Uterus (tissue), 4 donors: ENCODE results near the gene S100A13. TPM values are rescaled to one million over a fixed set of nuclear protein-coding genes. Genes with fewer than 3 reads are reported as not detected.
A peak's percentile ranks its signal among the peaks of the same experiment; 100 is the strongest.

Experiments used
- DNase-seq, 2 donors: peaks; one replicate each; pipeline ENCODE4 v3.0.0-alpha.2; 2019 to 2020
- H3K27ac ChIP-seq, 2 donors: fragments of 200-600 bp; sonication (generic); 1 replicate in 1 of 2; 2 replicates in 1 of 2; pipeline ENCODE4 v1.5.1; 2016 to 2018
- H3K27me3 ChIP-seq, 2 donors: fragments of 200-600 bp; sonication (generic); one replicate each; pipeline ENCODE4 v1.5.1; 2018 to 2019; ENCODE audit warnings: control low read depth in 1 of 2
- H3K36me3 ChIP-seq, 2 donors: fragments of 200-600 bp; sonication (generic); one replicate each; pipeline ENCODE4 v1.5.1; 2019; ENCODE audit warnings: control low read depth in 1 of 2
- H3K4me1 ChIP-seq, 2 donors: fragments of 200-600 bp; sonication (generic); one replicate each; pipeline ENCODE4 v1.5.1; 2018 to 2019; ENCODE audit warnings: control low read depth in 1 of 2
- H3K4me3 ChIP-seq, 2 donors: fragments of 200-600 bp; sonication (generic); 1 replicate in 1 of 2; 2 replicates in 1 of 2; pipeline ENCODE4 v1.5.1; 2018 to 2019; ENCODE audit warnings: mild to moderate bottlenecking in 1 of 2
- H3K9me3 ChIP-seq, 2 donors: fragments of 200-600 bp; sonication (generic); one replicate each; pipeline ENCODE4 v1.5.1; 2019; ENCODE audit warnings: control low read depth in 1 of 2
- CTCF ChIP-seq, 4 experiments: fragments of 200-600 bp in 2 of 4; fragments of 450-650 bp in 2 of 4; sonication (generic) in 2 of 4; IDR thresholded peaks; one replicate each; pipeline ENCODE4 v1.5.1; 2016 to 2019; ENCODE audit warnings: antibody characterized with exemption in 4 of 4, mild to moderate bottlenecking in 2 of 4, moderate library complexity in 1 of 4
- POLR2A ChIP-seq, 2 donors: fragments of 450-650 bp; IDR thresholded peaks; one replicate each; pipeline ENCODE4 v1.6.1; 2016; ENCODE audit warnings: antibody characterized with exemption in 2 of 2, mild to moderate bottlenecking in 1 of 2, moderate library complexity in 1 of 2
- intact Hi-C: fragments of 100-400 bp; cut with DNase I; formaldehyde crosslinking; loops from one replicate; pipeline ENCODE4 v1.15.1; 2023; ENCODE audit warnings: low total_unique reads
- total RNA-seq, 4 donors: library from RNA; depleted of rRNA in 3 of 4; stranded (reverse); fragments of >200 nt in 3 of 4; gene quantifications; one replicate each; pipeline versions ENCODE4 v1.1.0 to v1.2.4, GENCODE V29; 2014 to 2023
- donor health status: DM: yes; HTN: yes; CAD: no.

S100A13 gene
- total RNA-seq, 4 donors from 2014 or later = 25.9 to 269 (median 126) TPM

- H3K4me1 ChIP-seq = peaks cover 7 to 8% of the 10 kb centered on the region in 2 donors
- peak overlapping the region; percentile 90 to 94 for H3K27ac ChIP-seq
- peak overlapping the region in 1 of 2 donors; percentile 59 for H3K4me3 ChIP-seq
- TF ChIP-seq CTCF (IDR thresholded peaks at IDR 0.05) (no peak), POLR2A (IDR thresholded peaks at IDR 0.05) (no peak)
- no peak for DNase-seq
- intact Hi-C loops = no loop called here
- no peaks in the 10 kb centered on the region for H3K9me3 ChIP-seq
- no peaks in the 10 kb centered on the region for H3K27me3 ChIP-seq
- H3K36me3 ChIP-seq = no peaks in the 10 kb centered on the region
These were observed 13.9 kb downstream of the S100A13 start for GRCh38 chr1:153613406-153613805.

- Histone ChIP-seq H3K4me1 (peaks cover 8% of the 10 kb centered on the region in 2 donors), H3K36me3 (no peaks in the 10 kb centered on the region), H3K4me3 (peak within 1 kb of the TSS; percentile 59 to 66), H3K27me3 (no peaks in the 10 kb centered on the region), H3K9me3 (no peaks in the 10 kb centered on the region), H3K27ac (peak within 1 kb of the TSS; percentile 90 to 94)
- intact Hi-C loops = no loop called here
- peak; percentile 81 for DNase-seq
- TF ChIP-seq CTCF (IDR thresholded peaks at IDR 0.05) (no peak), POLR2A (IDR thresholded peaks at IDR 0.05) (peak; percentile 51 to 80)
These were observed 14.5 kb downstream of the S100A13 start, which contains the start of gene S100A16 for GRCh38 chr1:153612755-153613331. Gene S100A16, minus strand, starts transcription at chr1:153613137. Its CDS starts 4,986 bp downstream, at chr1:153608151.

- no peaks in the 10 kb centered on the region for H3K36me3 ChIP-seq
- H3K27me3 ChIP-seq = no peaks in the 10 kb centered on the region
- peak overlapping the region; percentile 90 to 94 for H3K27ac ChIP-seq
- H3K4me3 ChIP-seq = peak overlapping the region; percentile 59 to 66
- peaks cover 8 to 12% of the 10 kb centered on the region in 2 donors for H3K4me1 ChIP-seq
- intact Hi-C loops = no loop called here
- peak in 1 of 2 donors; percentile 36 for DNase-seq
- TF ChIP-seq CTCF (IDR thresholded peaks at IDR 0.05) (no peak), POLR2A (IDR thresholded peaks at IDR 0.05) (no peak)
- H3K9me3 ChIP-seq = no peaks in the 10 kb centered on the region
These were observed 15.1 kb downstream of the S100A13 start for GRCh38 chr1:153612111-153612754.

- Histone ChIP-seq H3K9me3 (no peaks in the 10 kb centered on the region), H3K4me1 (peaks cover 8 to 12% of the 10 kb centered on the region in 2 donors), H3K36me3 (no peaks in the 10 kb centered on the region), H3K27ac (peak overlapping the region; percentile 90 to 94), H3K4me3 (peak overlapping the region; percentile 59 to 66), H3K27me3 (no peaks in the 10 kb centered on the region)
- no peak for TF ChIP-seq CTCF (IDR thresholded peaks at IDR 0.05)
- TF ChIP-seq POLR2A (IDR thresholded peaks at IDR 0.05) = no peak
- intact Hi-C loops = no loop called here
- no peak for DNase-seq
These were observed 15.9 kb downstream of the S100A13 start for GRCh38 chr1:153611356-153611755.

- no peak for DNase-seq
- H3K27ac ChIP-seq = peak overlapping the region; percentile 90 to 94
- no peak for TF ChIP-seq CTCF (IDR thresholded peaks at IDR 0.05)
- no peak for TF ChIP-seq POLR2A (IDR thresholded peaks at IDR 0.05)
- H3K27me3 ChIP-seq = no peaks in the 10 kb centered on the region
- peaks cover 8 to 12% of the 10 kb centered on the region in 2 donors for H3K4me1 ChIP-seq
- intact Hi-C loops = no loop called here
- no peaks in the 10 kb centered on the region for H3K36me3 ChIP-seq
- H3K4me3 ChIP-seq = peak overlapping the region in 1 of 2 donors; percentile 59
- H3K9me3 ChIP-seq = no peaks in the 10 kb centered on the region
These were observed 16.4 kb downstream of the S100A13 start for GRCh38 chr1:153610811-153611301.
